Measurements from ENCODE around the gene TAF5L. TPM values are rescaled to one million over a fixed set of nuclear protein-coding genes. Genes with fewer than 3 reads are reported as not detected.
"Not testable (repeated sequence)": the region's sequence is repeated elsewhere in the genome, so short reads cannot be mapped to it uniquely, and the experiment has no call there.

Gene TAF5L
- total RNA-seq, 1 donor from 2014 or later, result 11.6 TPM

GRCh38 chr1:229600229-229600628 is 25.7 kb downstream of the TAF5L start:
- ATAC-seq, result no peak

- peak; percentile 41 for ATAC-seq
Observed at GRCh38 chr1:229599218-229599954, 26.5 kb downstream of the TAF5L start.

GRCh38 chr1:229597877-229598276 is 28.0 kb downstream of the TAF5L start:
- no peak for ATAC-seq

- no peak for ATAC-seq
Observed at GRCh38 chr1:229596925-229597699, 28.8 kb downstream of the TAF5L start.

GRCh38 chr1:229595876-229596275 is 30.0 kb downstream of the TAF5L start:
- ATAC-seq, result not testable (repeated sequence)

GRCh38 chr1:229594227-229595008 is 31.5 kb downstream of the TAF5L start:
- ATAC-seq, result no peak

- ATAC-seq, result no peak
Observed at GRCh38 chr1:229593800-229594199, 32.1 kb downstream of the TAF5L start.

- ATAC-seq, result peak; percentile 66
Observed at GRCh38 chr1:229590119-229590518, 35.8 kb downstream of the TAF5L start.

GRCh38 chr1:229585338-229585737 is 40.6 kb downstream of the TAF5L start:
- no peak for ATAC-seq

GRCh38 chr1:229582715-229583114 is 43.2 kb downstream of the TAF5L start:
- ATAC-seq, result no peak

GRCh38 chr1:229582011-229582694 is 43.8 kb downstream of the TAF5L start:
- peak; percentile 77 for ATAC-seq

- no peak for ATAC-seq
Observed at GRCh38 chr1:229581485-229581884, 44.4 kb downstream of the TAF5L start.

GRCh38 chr1:229579059-229579673 is 46.8 kb downstream of the TAF5L start:
- ATAC-seq, result peak; percentile 42

GRCh38 chr1:229578168-229579058 is 47.5 kb downstream of the TAF5L start:
- ATAC-seq, result no peak

GRCh38 chr1:229574679-229575442 is 51.1 kb downstream of the TAF5L start:
- ATAC-seq, result no peak

GRCh38 chr1:229572286-229572685 is 53.6 kb downstream of the TAF5L start:
- no peak for ATAC-seq

GRCh38 chr1:229570891-229571516 is 54.9 kb downstream of the TAF5L start:
- ATAC-seq, result no peak

GRCh38 chr1:229570305-229570704 is 55.6 kb downstream of the TAF5L start:
- no peak for ATAC-seq

- ATAC-seq, result no peak
Observed at GRCh38 chr1:229567109-229567868, 58.6 kb downstream of the TAF5L start.

All from esophagus mucosa (tissue), 1 donor.